BLaER1 treated with 17β-estradiol and CSF1 and Interleukin-3, amounts not matched to agents 10 nM and 100 nM (cell line): ENCODE results near the gene CPHXL2.

Experiments used
- H3K27ac ChIP-seq, 11 experiments: shearing (Covaris generic); formaldehyde crosslinking; 2 replicates each; pipeline ENCODE4 v1.8.1; 2022
- H3K27me3 ChIP-seq, 11 experiments: shearing (Covaris generic); formaldehyde crosslinking; 2 replicates each; pipeline ENCODE4 v1.8.1; 2022
- H3K36me3 ChIP-seq, 11 experiments: shearing (Covaris generic); formaldehyde crosslinking; 2 replicates each; pipeline ENCODE4 v1.8.1; 2022
- H3K4me1 ChIP-seq, 10 experiments: shearing (Covaris generic); formaldehyde crosslinking; 2 replicates each; pipeline ENCODE4 v1.8.1; 2022
- H3K4me2 ChIP-seq, 11 experiments: shearing (Covaris generic); formaldehyde crosslinking; 2 replicates each; pipeline ENCODE4 v1.8.1; 2022
- H3K4me3 ChIP-seq, 10 experiments: shearing (Covaris generic); formaldehyde crosslinking; 2 replicates each; pipeline ENCODE4 v1.8.1; 2022
- H3K9ac ChIP-seq, 11 experiments: shearing (Covaris generic); formaldehyde crosslinking; 2 replicates each; pipeline ENCODE4 v1.8.1; 2022
- H3K9me3 ChIP-seq, 11 experiments: shearing (Covaris generic); formaldehyde crosslinking; replicated peaks in 1 of 11; 2 replicates each; pipeline ENCODE4 v1.8.1; 2022
- H4K20me1 ChIP-seq, 11 experiments: shearing (Covaris generic); formaldehyde crosslinking; 2 replicates each; pipeline ENCODE4 v1.8.1; 2022
- Cebpa-rat ChIP-seq, 11 experiments: shearing (Covaris generic); IDR thresholded peaks; 2 replicates each; pipeline ENCODE4 v1.8.1; 2022

The CPHXL2 gene

DNA sequence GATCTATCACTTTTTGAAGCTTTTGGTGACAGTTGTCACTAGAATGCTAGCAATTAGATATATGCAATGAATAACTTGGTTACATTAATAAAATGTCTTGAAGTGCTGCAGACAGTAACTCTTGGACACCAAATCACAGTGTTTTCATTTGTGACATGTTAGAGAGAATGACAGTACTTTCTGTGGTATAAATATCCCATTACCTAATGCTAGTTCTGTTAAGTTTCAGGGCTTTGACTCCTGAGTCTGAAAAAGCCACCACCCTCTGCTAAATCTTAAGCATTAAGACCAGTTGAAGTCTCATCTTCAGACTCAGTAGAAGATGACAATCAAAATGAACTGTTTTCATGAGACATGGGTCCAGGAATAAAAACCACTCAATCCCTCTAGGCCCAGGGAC lies 10.6 kb upstream of the CPHXL2 start:
- Histone ChIP-seq H3K4me2 (no peak overlapping the region), H3K4me1 (no peaks in the 10 kb centered on the region), H3K9me3 (peaks cover 37 to 71% (median 54%) of the 10 kb centered on the region in 11 experiments), H3K4me3 (no peak overlapping the region), H3K27ac (no peak overlapping the region), H3K9ac (no peak overlapping the region), H3K27me3 (no peaks in the 10 kb centered on the region), H3K36me3 (no peaks in the 10 kb centered on the region; a peak in 4 of 22 replicates), H4K20me1 (no peaks in the 10 kb centered on the region)
- TF ChIP-seq Cebpa-rat (IDR thresholded peaks at IDR 0.05), result no peak

DNA sequence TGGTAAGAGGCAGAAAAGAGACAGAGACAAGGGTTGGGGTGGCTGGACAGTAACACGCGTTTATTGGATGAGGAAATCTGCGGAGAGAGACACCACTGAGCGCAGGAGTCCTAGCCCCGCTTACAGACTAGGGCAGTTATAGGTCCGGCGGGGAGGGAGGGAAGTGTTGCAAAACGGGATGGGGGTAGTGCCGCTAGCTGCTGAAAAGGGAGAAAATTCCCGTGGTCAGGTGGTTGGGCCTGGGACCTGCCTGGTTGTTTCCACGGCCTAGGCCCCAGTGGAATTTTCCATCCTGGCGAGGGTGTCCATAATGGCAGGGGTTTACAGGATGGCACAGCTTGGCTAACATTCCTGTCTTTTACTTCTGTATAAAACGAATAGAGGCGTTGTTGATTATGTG lies 5.5 kb upstream of the CPHXL2 start:
- no peak overlapping the region for H3K9ac ChIP-seq
- no peak overlapping the region for H3K4me2 ChIP-seq
- H3K4me3 ChIP-seq, result no peak overlapping the region
- no peaks in the 10 kb centered on the region; a peak in 4 of 22 replicates for H3K36me3 ChIP-seq
- no peak overlapping the region for H3K27ac ChIP-seq
- H4K20me1 ChIP-seq, result no peaks in the 10 kb centered on the region
- no peaks in the 10 kb centered on the region for H3K27me3 ChIP-seq
- peaks cover 0 to 15% (median 0%) of the 10 kb centered on the region in 10 experiments; a peak in 7 of 20 replicates for H3K4me1 ChIP-seq
- no peak for TF ChIP-seq Cebpa-rat (IDR thresholded peaks at IDR 0.05)
- peaks cover 35 to 50% (median 38%) of the 10 kb centered on the region in 11 experiments for H3K9me3 ChIP-seq

DNA sequence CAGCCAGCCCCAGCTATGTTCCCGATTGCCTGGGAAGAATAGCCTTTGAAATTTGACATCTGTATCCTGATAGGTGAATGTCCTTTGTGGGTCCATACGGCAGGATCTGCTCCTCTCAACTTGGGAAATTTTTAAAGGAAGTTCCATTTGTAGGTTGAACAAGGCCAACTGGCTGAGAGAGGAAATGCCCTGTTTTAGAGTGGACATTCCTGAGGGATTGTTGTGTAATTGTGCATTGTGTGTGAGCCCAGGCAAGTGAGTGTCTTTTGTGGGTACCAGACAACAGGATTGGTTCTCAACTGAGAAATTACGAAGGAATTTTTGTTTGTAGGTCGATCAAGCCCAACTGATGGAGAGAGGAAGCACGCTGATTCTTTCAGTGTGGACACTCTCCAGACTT lies 2.6 kb upstream of the CPHXL2 start:
- Histone ChIP-seq H3K27me3 (no peaks in the 10 kb centered on the region), H3K9ac (no peak overlapping the region), H3K4me3 (no peak overlapping the region), H3K36me3 (no peaks in the 10 kb centered on the region; a peak in 4 of 22 replicates), H3K4me2 (peak overlapping the region in 4 of 11 experiments; percentile 33 to 78 (median 52); a peak in 7 of 22 replicates), H3K9me3 (peaks cover 19 to 24% (median 22%) of the 10 kb centered on the region in 11 experiments), H4K20me1 (no peaks in the 10 kb centered on the region), H3K27ac (no peak overlapping the region), H3K4me1 (peaks cover 0 to 15% (median 0%) of the 10 kb centered on the region in 10 experiments; a peak in 7 of 20 replicates)
- no peak for TF ChIP-seq Cebpa-rat (IDR thresholded peaks at IDR 0.05)

DNA sequence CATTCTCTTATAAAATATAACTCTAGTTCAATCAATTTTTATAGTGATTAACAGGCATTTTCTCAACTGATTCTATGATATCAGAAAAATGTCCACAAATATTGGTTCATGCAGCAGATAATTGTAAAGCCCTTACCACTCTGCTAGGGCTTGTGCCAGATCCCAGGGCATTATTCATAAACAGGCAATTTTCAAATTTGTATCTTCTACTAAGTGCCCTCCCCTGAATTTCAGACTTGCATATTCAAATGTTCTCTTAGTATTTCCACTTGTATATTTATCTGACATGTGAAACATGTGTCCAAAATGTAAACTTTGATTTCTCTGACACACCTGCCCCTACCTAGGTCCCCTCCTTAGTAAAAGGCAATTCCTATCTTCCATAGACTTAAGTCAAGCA lies 9.3 kb downstream of the CPHXL2 start:
- no peak overlapping the region for H3K4me3 ChIP-seq
- no peaks in the 10 kb centered on the region for H3K4me1 ChIP-seq
- no peak for TF ChIP-seq Cebpa-rat (IDR thresholded peaks at IDR 0.05)
- no peak overlapping the region for H3K27ac ChIP-seq
- H3K4me2 ChIP-seq, result no peak overlapping the region
- no peaks in the 10 kb centered on the region for H4K20me1 ChIP-seq
- peaks cover 0 to under 1% (median 0%) of the 10 kb centered on the region in 11 experiments; a peak in 2 of 22 replicates for H3K36me3 ChIP-seq
- no peak overlapping the region for H3K9ac ChIP-seq
- H3K9me3 ChIP-seq, result peaks cover 0 to 4% (median 0%) of the 10 kb centered on the region in 11 experiments; a peak in 2 of 22 replicates
- no peaks in the 10 kb centered on the region for H3K27me3 ChIP-seq

DNA sequence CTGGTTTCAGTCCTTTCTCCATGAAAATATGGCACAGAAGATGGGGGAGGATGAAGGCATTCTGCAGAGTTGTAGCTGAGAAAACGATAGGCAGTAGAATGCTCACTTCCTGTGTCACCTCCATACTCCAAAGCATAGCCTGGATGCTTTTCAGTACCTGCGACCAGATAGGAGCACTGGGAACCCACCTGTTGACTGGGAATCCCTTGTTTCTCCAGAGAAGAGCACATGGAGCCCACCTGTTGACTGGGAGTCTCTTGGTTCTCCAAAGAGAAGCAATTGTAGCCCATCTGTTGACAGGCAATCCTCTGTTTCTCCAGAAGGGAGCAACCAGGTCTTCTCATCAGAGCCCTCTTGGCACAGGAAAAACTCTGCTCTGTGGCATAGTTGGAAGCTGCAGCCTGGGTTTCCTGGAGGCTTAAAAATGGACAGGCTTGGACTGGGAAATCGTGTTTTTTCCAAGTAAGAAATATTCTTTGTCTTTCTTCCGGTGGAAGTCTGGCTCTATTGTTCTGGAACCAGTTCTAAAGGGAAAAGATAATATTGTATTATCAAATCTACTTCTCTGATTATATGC lies 16.0 kb downstream of the CPHXL2 start:
- H3K9ac ChIP-seq, result no peak overlapping the region
- TF ChIP-seq Cebpa-rat (IDR thresholded peaks at IDR 0.05), result no peak

DNA sequence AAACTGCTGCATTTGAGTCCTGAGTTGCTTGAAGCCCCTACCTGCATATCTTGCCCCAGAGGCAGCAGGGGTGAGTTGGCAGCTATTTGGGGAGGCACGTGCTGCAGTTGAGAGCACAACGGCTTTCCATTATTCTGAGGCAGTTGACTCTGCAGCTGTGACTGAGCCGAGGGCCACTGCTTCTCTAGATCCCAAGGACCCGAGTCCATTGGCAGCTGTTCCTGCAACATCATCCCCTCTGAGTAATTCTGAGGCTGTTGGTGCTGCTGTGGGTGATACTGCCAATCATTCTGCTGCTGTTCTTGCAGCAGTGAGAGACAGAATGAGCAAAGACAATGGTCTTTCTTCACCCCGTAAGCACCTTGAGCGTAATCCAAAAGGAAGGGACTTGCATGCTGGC lies 16.5 kb downstream of the CPHXL2 start:
- H3K27ac ChIP-seq, result no peak overlapping the region
- no peak overlapping the region for H3K9ac ChIP-seq
- H3K36me3 ChIP-seq, result peaks cover 44 to 72% (median 62%) of the 10 kb centered on the region in 11 experiments

More for the DNA sequence above, 16.0 kb downstream of the CPHXL2 start:
- H3K4me3 ChIP-seq, result no peak overlapping the region
- no peak overlapping the region for H3K27ac ChIP-seq
- peaks cover 0 to 40% (median 20%) of the 10 kb centered on the region in 11 experiments; a peak in 15 of 22 replicates for H4K20me1 ChIP-seq
- peaks cover 0 to 4% (median 0%) of the 10 kb centered on the region in 11 experiments; a peak in 2 of 22 replicates for H3K9me3 ChIP-seq
- no peaks in the 10 kb centered on the region for H3K27me3 ChIP-seq
- peaks cover 39 to 67% (median 57%) of the 10 kb centered on the region in 11 experiments for H3K36me3 ChIP-seq
- no peaks in the 10 kb centered on the region for H3K4me1 ChIP-seq
- H3K4me2 ChIP-seq, result no peak overlapping the region

DNA sequence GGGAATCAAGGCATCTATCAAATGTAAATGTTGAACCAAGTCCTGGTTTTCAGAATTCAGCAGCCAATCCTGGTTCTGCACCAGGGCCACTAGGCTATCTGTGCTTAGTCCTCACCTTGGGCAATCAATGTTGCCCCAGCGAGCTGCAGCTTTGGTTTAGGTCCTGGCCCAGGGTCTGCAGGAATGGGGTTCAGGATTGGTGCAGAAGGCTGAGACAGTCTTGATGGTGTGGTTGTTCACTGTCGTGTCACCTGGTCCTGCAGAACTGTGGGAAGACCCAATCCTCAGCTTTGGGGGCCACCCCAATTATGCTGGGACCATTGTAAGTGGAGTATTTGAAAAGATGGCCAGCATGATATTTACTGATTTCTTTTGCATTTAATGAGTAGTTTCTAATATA lies 18.6 kb downstream of the CPHXL2 start:
- Histone ChIP-seq H3K27ac (no peak overlapping the region), H3K9me3 (no peaks in the 10 kb centered on the region), H4K20me1 (peaks cover 7 to 67% (median 34%) of the 10 kb centered on the region in 11 experiments; a peak in 18 of 22 replicates), H3K4me2 (no peak overlapping the region), H3K36me3 (peaks cover 65 to 92% (median 83%) of the 10 kb centered on the region in 11 experiments), H3K4me3 (no peak overlapping the region), H3K27me3 (no peaks in the 10 kb centered on the region), H3K9ac (no peak overlapping the region), H3K4me1 (peaks cover 0 to 10% (median 4%) of the 10 kb centered on the region in 10 experiments; a peak in 8 of 20 replicates)
- no peak for TF ChIP-seq Cebpa-rat (IDR thresholded peaks at IDR 0.05)

More for the DNA sequence above, 16.5 kb downstream of the CPHXL2 start:
- peaks cover 0 to 1% (median 0%) of the 10 kb centered on the region in 11 experiments; a peak in 2 of 22 replicates for H3K9me3 ChIP-seq
- H3K4me1 ChIP-seq, result no peaks in the 10 kb centered on the region
- H3K4me2 ChIP-seq, result no peak overlapping the region
- H3K27me3 ChIP-seq, result no peaks in the 10 kb centered on the region
- no peak for TF ChIP-seq Cebpa-rat (IDR thresholded peaks at IDR 0.05)
- H3K4me3 ChIP-seq, result no peak overlapping the region
- peaks cover 0 to 45% (median 20%) of the 10 kb centered on the region in 11 experiments; a peak in 15 of 22 replicates for H4K20me1 ChIP-seq

DNA sequence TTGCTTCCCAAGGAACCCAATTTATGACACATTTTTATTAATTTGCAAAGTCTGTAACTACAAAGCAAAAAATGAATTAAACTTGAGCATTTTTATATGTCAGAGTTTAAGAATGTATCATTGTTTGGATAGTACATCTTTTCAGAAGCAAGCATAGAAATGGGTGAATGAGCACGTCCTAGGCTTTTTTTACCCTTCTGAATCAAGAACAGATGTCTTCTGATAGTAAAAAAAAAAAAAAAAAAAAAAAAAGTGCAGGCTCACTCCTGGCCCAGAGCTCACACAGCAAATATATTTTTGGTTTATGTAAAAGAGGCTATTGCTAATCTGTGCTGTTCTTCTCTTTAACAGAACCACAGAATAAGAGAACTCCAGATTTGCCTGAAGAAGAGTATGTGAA lies 22.9 kb downstream of the CPHXL2 start:
- Histone ChIP-seq H3K4me2 (peak overlapping the region in 1 of 11 experiments; percentile 11; a peak in 1 of 22 replicates), H3K9me3 (no peaks in the 10 kb centered on the region), H3K4me1 (peaks cover 19 to 45% (median 34%) of the 10 kb centered on the region in 10 experiments), H3K9ac (no peak overlapping the region), H3K27me3 (no peaks in the 10 kb centered on the region), H3K4me3 (no peak overlapping the region), H3K36me3 (peaks cover 52 to 85% (median 62%) of the 10 kb centered on the region in 11 experiments), H4K20me1 (peaks cover 39 to 95% (median 76%) of the 10 kb centered on the region in 11 experiments), H3K27ac (no peak overlapping the region)
- no peak for TF ChIP-seq Cebpa-rat (IDR thresholded peaks at IDR 0.05)

DNA sequence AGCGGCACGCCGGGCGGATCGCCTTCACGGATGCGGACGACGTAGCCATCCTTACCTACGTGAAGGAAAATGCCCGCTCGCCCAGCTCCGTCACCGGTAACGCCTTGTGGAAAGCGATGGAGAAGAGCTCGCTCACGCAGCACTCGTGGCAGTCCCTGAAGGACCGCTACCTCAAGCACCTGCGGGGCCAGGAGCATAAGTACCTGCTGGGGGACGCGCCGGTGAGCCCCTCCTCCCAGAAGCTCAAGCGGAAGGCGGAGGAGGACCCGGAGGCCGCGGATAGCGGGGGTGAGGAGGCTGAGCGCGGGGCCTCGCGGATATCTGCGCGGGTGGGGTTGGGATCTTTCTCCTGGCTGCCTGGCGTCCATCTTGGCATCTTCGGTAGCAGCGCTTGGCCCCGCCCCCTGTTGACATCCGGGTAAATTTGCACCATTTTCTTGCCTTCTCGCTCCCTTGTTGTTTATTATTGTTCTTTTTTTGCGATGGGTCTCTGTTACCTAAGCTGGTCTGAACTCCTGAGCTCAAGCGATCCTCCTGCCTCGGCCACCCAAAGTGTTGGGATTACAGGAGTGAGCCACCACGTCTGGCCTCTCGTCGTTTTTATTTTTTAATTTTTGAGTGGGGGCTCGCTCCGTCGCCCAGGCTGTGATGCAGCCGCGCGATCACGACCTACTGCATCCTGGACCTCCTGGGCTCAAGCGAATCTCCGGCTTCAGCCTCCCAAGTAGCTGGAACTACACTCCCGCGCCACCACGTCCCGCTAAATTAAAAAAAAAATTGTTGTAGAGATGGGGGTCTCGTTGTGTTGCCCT lies 28.3 kb downstream of the CPHXL2 start:
- Histone ChIP-seq H3K4me1 (peaks cover 45 to 66% (median 58%) of the 10 kb centered on the region in 10 experiments), H4K20me1 (peaks cover 42 to 86% (median 64%) of the 10 kb centered on the region in 11 experiments), H3K36me3 (peaks cover 18 to 58% (median 36%) of the 10 kb centered on the region in 11 experiments), H3K4me3 (peak overlapping the region; percentile 80 to 98 (median 94)), H3K9ac (peak overlapping the region; percentile 88 to 97 (median 93)), H3K27ac (peak overlapping the region; percentile 85 to 96 (median 93)), H3K9me3 (no peaks in the 10 kb centered on the region), H3K4me2 (peak overlapping the region; percentile 72 to 98 (median 91)), H3K27me3 (no peaks in the 10 kb centered on the region)
- TF ChIP-seq Cebpa-rat (IDR thresholded peaks at IDR 0.05), result no peak
